ENCODE measurements around the gene OIT3. TPM values are rescaled to one million over a fixed set of nuclear protein-coding genes. Genes with fewer than 3 reads are reported as not detected.

Gene OIT3
- total and polyA plus RNA-seq, 3 donors from 2014 or later: 0.68 to 1.4 (median 0.87) TPM

GRCh38 chr10:72904806-72905205 is 11.3 kb downstream of the OIT3 start:
- no peaks in the 10 kb centered on the region for H3K4me1 ChIP-seq
- no peak overlapping the region for H3K27ac ChIP-seq
- 78 to 89% methylated on average over 3 of the region's 3 CpGs for WGBS, 2 donors
- DNase-seq: no peak
- intact Hi-C loops (cut with DNase I; ENCODE audit: low total_unique reads): no loop called here
- H3K27me3 ChIP-seq: no peaks in the 10 kb centered on the region
- no peak overlapping the region for H3K4me3 ChIP-seq
- TF ChIP-seq CTCF (IDR thresholded peaks at IDR 0.05): no peak
- TF ChIP-seq POLR2A (IDR thresholded peaks at IDR 0.05): no peak
- H3K9me3 ChIP-seq: no peaks in the 10 kb centered on the region
- no peaks in the 10 kb centered on the region for H3K36me3 ChIP-seq (ENCODE audit: low read depth, missing control alignments)

GRCh38 chr10:72906446-72906845 is 12.9 kb downstream of the OIT3 start:
- H3K4me1 ChIP-seq: no peaks in the 10 kb centered on the region
- H3K27ac ChIP-seq: no peak overlapping the region
- no peaks in the 10 kb centered on the region for H3K27me3 ChIP-seq
- whole genome bisulfite sequencing, 2 donors: 91% methylated on average over 6 of the region's 6 CpGs
- H3K9me3 ChIP-seq: no peaks in the 10 kb centered on the region
- H3K4me3 ChIP-seq: no peak overlapping the region
- intact Hi-C loops (cut with DNase I; ENCODE audit: low total_unique reads): no loop called here
- DNase-seq: no peak
- H3K36me3 ChIP-seq (ENCODE audit: low read depth, missing control alignments): no peaks in the 10 kb centered on the region
- TF ChIP-seq POLR2A (IDR thresholded peaks at IDR 0.05) (no peak), CTCF (IDR thresholded peaks at IDR 0.05) (no peak)

- no peaks in the 10 kb centered on the region for H3K36me3 ChIP-seq (ENCODE audit: low read depth, missing control alignments)
- no peak overlapping the region for H3K4me3 ChIP-seq
- no peaks in the 10 kb centered on the region for H3K27me3 ChIP-seq
- no peaks in the 10 kb centered on the region for H3K9me3 ChIP-seq
- H3K27ac ChIP-seq: no peak overlapping the region
- TF ChIP-seq CTCF (IDR thresholded peaks at IDR 0.05) (no peak), POLR2A (IDR thresholded peaks at IDR 0.05) (no peak)
- no peak for DNase-seq
- intact Hi-C loops (cut with DNase I; ENCODE audit: low total_unique reads): no loop called here
- no peaks in the 10 kb centered on the region for H3K4me1 ChIP-seq
Measured at GRCh38 chr10:72910705-72911104, 17.2 kb downstream of the OIT3 start.

- intact Hi-C loops (cut with DNase I; ENCODE audit: low total_unique reads): no loop called here
- H3K27me3 ChIP-seq: no peaks in the 10 kb centered on the region
- no peaks in the 10 kb centered on the region for H3K36me3 ChIP-seq (ENCODE audit: low read depth, missing control alignments)
- 81 to 91% methylated on average over 2 of the region's 2 CpGs for WGBS, 2 donors
- no peak overlapping the region for H3K4me3 ChIP-seq
- DNase-seq: no peak
- no peaks in the 10 kb centered on the region for H3K9me3 ChIP-seq
- TF ChIP-seq POLR2A (IDR thresholded peaks at IDR 0.05): no peak
- no peak for TF ChIP-seq CTCF (IDR thresholded peaks at IDR 0.05)
- no peak overlapping the region for H3K27ac ChIP-seq
- no peaks in the 10 kb centered on the region for H3K4me1 ChIP-seq
Measured at GRCh38 chr10:72911758-72912157, 18.2 kb downstream of the OIT3 start.

- DNase-seq: no peak
- no peak for TF ChIP-seq POLR2A (IDR thresholded peaks at IDR 0.05)
- no peak for TF ChIP-seq CTCF (IDR thresholded peaks at IDR 0.05)
- 75 to 82% methylated on average over 4 of the region's 4 CpGs for WGBS, 2 donors
- H3K27ac ChIP-seq: no peak overlapping the region
- no peak overlapping the region for H3K4me3 ChIP-seq
- no peaks in the 10 kb centered on the region for H3K27me3 ChIP-seq
- H3K36me3 ChIP-seq (ENCODE audit: low read depth, missing control alignments): no peaks in the 10 kb centered on the region
- no peaks in the 10 kb centered on the region for H3K4me1 ChIP-seq
- intact Hi-C loops (cut with DNase I; ENCODE audit: low total_unique reads): no loop called here
- H3K9me3 ChIP-seq: no peaks in the 10 kb centered on the region
Measured at GRCh38 chr10:72912736-72913135, 19.2 kb downstream of the OIT3 start.

All from testis (tissue), 3 donors.